Astrocyte (in vitro differentiated cells and primary cell): ENCODE results near the gene RABGAP1L. TPM values are rescaled to one million over a fixed set of nuclear protein-coding genes. Genes with fewer than 3 reads are reported as not detected.

Experiments
- DNase-seq: peaks from one replicate; pipeline ENCODE4 v3.0.0-alpha.2; 2010; ENCODE audit warnings: low read depth
- FAIRE-seq: peaks from 2 replicates; lab custom pipeline; 2011; peaks lifted over from hg19 to GRCh38; lab: Jason Lieb, UNC
- H2AFZ ChIP-seq: 2 replicates; pipeline ENCODE4 v1.6.0; 2012; ENCODE audit warnings: low read depth, low read length, inconsistent platforms
- H3K27ac ChIP-seq: 2 replicates; pipeline ENCODE4 v1.5.1; 2011; ENCODE audit warnings: low read depth, low read length, inconsistent platforms
- H3K27me3 ChIP-seq: 2 replicates; pipeline ENCODE4 v1.6.0; 2011; ENCODE audit warnings: low read length, inconsistent platforms; ENCODE audit not compliant: insufficient read depth
- H3K36me3 ChIP-seq: 2 replicates; pipeline ENCODE4 v1.5.1; 2011; ENCODE audit warnings: low read length, inconsistent platforms; ENCODE audit not compliant: insufficient read depth
- H3K4me1 ChIP-seq: 2 replicates; pipeline ENCODE4 v1.5.1; 2011; ENCODE audit warnings: low read length, inconsistent platforms; ENCODE audit not compliant: insufficient read depth
- H3K4me2 ChIP-seq: 2 replicates; pipeline ENCODE4 v1.6.0; 2012; ENCODE audit warnings: low read length, inconsistent platforms
- H3K4me3 ChIP-seq: 2 replicates; pipeline ENCODE4 v1.5.1; 2011; ENCODE audit warnings: low read depth, mild to moderate bottlenecking, low read length, inconsistent platforms; ENCODE audit not compliant: insufficient read depth
- H3K79me2 ChIP-seq: 2 replicates; pipeline ENCODE4 v1.6.0; 2012; ENCODE audit warnings: mild to moderate bottlenecking, low read length, inconsistent platforms; ENCODE audit not compliant: insufficient read depth
- H3K9ac ChIP-seq: 2 replicates; pipeline ENCODE4 v1.6.0; 2012; ENCODE audit warnings: mild to moderate bottlenecking, low read length, inconsistent platforms
- H3K9me3 ChIP-seq: 2 replicates; pipeline ENCODE4 v1.5.1; 2012; ENCODE audit warnings: low read depth, mild to moderate bottlenecking, low read length, inconsistent platforms; ENCODE audit not compliant: insufficient read depth
- H4K20me1 ChIP-seq: 2 replicates; pipeline ENCODE4 v1.6.0; 2012; ENCODE audit warnings: low read length, inconsistent platforms; ENCODE audit not compliant: insufficient read depth
- H3K27ac Mint-ChIP-seq: one replicate; pipeline ENCODE4 v1.8.0; 2021; ENCODE audit warnings: mild to moderate bottlenecking, mixed read lengths; ENCODE audit not compliant: unreplicated experiment
- H3K27me3 Mint-ChIP-seq: one replicate; pipeline ENCODE4 v1.8.0; 2021; ENCODE audit warnings: low read depth, mixed read lengths; ENCODE audit not compliant: unreplicated experiment
- H3K36me3 Mint-ChIP-seq: one replicate; pipeline ENCODE4 v1.8.0; 2021; ENCODE audit warnings: low read depth, mixed read lengths; ENCODE audit not compliant: unreplicated experiment
- H3K4me1 Mint-ChIP-seq: one replicate; pipeline ENCODE4 v1.8.0; 2021; ENCODE audit warnings: low read depth, mixed read lengths; ENCODE audit not compliant: unreplicated experiment
- H3K4me3 Mint-ChIP-seq: one replicate; pipeline ENCODE4 v1.8.0; 2021; ENCODE audit warnings: mild to moderate bottlenecking, moderate library complexity, mixed read lengths; ENCODE audit not compliant: unreplicated experiment
- H3K9me3 Mint-ChIP-seq: one replicate; pipeline ENCODE4 v1.8.0; 2021; ENCODE audit warnings: mild to moderate bottlenecking, mixed read lengths; ENCODE audit not compliant: unreplicated experiment
- CTCF ChIP-seq: IDR thresholded peaks from 2 replicates; pipeline ENCODE4 v1.5.1; 2011; ENCODE audit warnings: low read depth, mild to moderate bottlenecking, inconsistent platforms, low read length, moderate library complexity; ENCODE audit not compliant: insufficient read depth
- EZH2 ChIP-seq: IDR thresholded peaks from 2 replicates; pipeline ENCODE4 v1.6.1; 2012; ENCODE audit warnings: mild to moderate bottlenecking, low read length, inconsistent platforms; ENCODE audit not compliant: insufficient read depth
- total RNA-seq: library from RNA; stranded (reverse); gene quantifications from 2 replicates; pipeline ENCODE4 v1.2.1, GENCODE V29; 2021

RABGAP1L gene
- total RNA-seq, 1 donor from 2014 or later = 40.2 TPM

GRCh38 chr1:174942547-174943255 lies 783.4 kb downstream of the RABGAP1L start:
- no peaks in the 10 kb centered on the region for H3K9me3 ChIP-seq
- no peak for FAIRE-seq
- no peaks in the 10 kb centered on the region for H3K9me3 Mint-ChIP-seq

GRCh38 chr1:174946031-174946430 lies 786.7 kb downstream of the RABGAP1L start:
- Mint-ChIP-seq H3K27ac (no peak overlapping the region), H3K9me3 (no peaks in the 10 kb centered on the region), H3K36me3 (no peaks in the 10 kb centered on the region), H3K27me3 (no peaks in the 10 kb centered on the region), H3K4me1 (peaks cover 5% of the 10 kb centered on the region), H3K4me3 (no peak overlapping the region)
- DNase-seq (no peak), FAIRE-seq (no peak)
- no peaks in the 10 kb centered on the region for H3K36me3 ChIP-seq
- no peak overlapping the region for H3K4me3 ChIP-seq
- H3K9me3 ChIP-seq = no peaks in the 10 kb centered on the region
- H3K27me3 ChIP-seq = peaks cover 4% of the 10 kb centered on the region
- no peak overlapping the region for H2AFZ ChIP-seq
- TF ChIP-seq CTCF (no peak), EZH2 (no peak)
- no peak overlapping the region for H3K27ac ChIP-seq
- H3K79me2 ChIP-seq = no peaks in the 10 kb centered on the region
- no peak overlapping the region for H3K4me2 ChIP-seq
- no peaks in the 10 kb centered on the region for H3K4me1 ChIP-seq
- H3K9ac ChIP-seq = no peak overlapping the region
- no peaks in the 10 kb centered on the region for H4K20me1 ChIP-seq

More at GRCh38 chr1:174942547-174943255, 783.4 kb downstream of the RABGAP1L start:
- no peak for DNase-seq
- Histone ChIP-seq H3K4me2 (no peak overlapping the region), H3K36me3 (no peaks in the 10 kb centered on the region), H4K20me1 (no peaks in the 10 kb centered on the region), H2AFZ (no peak overlapping the region), H3K4me3 (no peak overlapping the region), H3K9ac (no peak overlapping the region), H3K4me1 (no peaks in the 10 kb centered on the region), H3K27ac (no peak overlapping the region), H3K27me3 (no peaks in the 10 kb centered on the region), H3K79me2 (no peaks in the 10 kb centered on the region)
- Mint-ChIP-seq H3K36me3 (no peaks in the 10 kb centered on the region), H3K4me3 (no peak overlapping the region), H3K4me1 (peaks cover 14% of the 10 kb centered on the region), H3K27me3 (no peaks in the 10 kb centered on the region), H3K27ac (no peak overlapping the region)
- TF ChIP-seq EZH2 = no peak
- TF ChIP-seq CTCF = no peak

DNA sequence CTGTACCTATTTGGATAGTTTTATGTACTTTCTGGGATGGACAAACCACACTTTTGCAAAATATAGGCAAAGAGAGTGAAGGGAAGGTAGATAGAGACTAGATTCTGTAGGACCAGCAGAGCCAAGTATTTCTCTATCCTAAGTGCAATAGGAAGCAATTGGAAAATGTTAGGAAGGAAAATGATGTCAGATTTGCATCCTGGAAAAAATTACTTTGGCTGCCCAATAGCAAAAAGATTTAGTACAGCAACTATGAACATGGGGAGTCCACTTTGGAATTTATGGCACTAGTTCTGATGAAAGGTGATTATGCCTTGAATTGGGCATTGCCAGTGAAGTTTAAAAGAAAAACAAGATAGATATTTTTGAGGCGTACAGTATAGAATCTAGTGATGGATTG lies 789.7 kb downstream of the RABGAP1L start:
- no peak overlapping the region for H3K9ac ChIP-seq
- no peaks in the 10 kb centered on the region for H3K36me3 Mint-ChIP-seq
- H3K4me3 Mint-ChIP-seq = no peak overlapping the region
- H3K9me3 Mint-ChIP-seq = no peaks in the 10 kb centered on the region
- no peaks in the 10 kb centered on the region for H4K20me1 ChIP-seq
- H2AFZ ChIP-seq = no peak overlapping the region
- no peaks in the 10 kb centered on the region for H3K36me3 ChIP-seq
- no peak for TF ChIP-seq CTCF
- no peak for TF ChIP-seq EZH2
- H3K9me3 ChIP-seq = no peaks in the 10 kb centered on the region
- peaks cover 5% of the 10 kb centered on the region for H3K4me1 Mint-ChIP-seq
- H3K79me2 ChIP-seq = no peaks in the 10 kb centered on the region
- H3K27ac ChIP-seq = no peak overlapping the region
- H3K27me3 Mint-ChIP-seq = no peaks in the 10 kb centered on the region
- H3K4me1 ChIP-seq = no peaks in the 10 kb centered on the region
- H3K27me3 ChIP-seq = peaks cover 10% of the 10 kb centered on the region
- DNase-seq (no peak), FAIRE-seq (no peak)
- no peak overlapping the region for H3K4me2 ChIP-seq
- no peak overlapping the region for H3K4me3 ChIP-seq
- H3K27ac Mint-ChIP-seq = no peak overlapping the region
